GM23338 (cell line): ENCODE results near the gene PCSK7. TPM values are rescaled to one million over a fixed set of nuclear protein-coding genes. Genes with fewer than 3 reads are reported as not detected.

Experiments
- ATAC-seq: fragments of 200-7000 bp; cut with Tn5 transposase; 3 replicates; pipeline ENCODE4 v1.9.1; 2020
- DNase-seq: peaks from one replicate; pipeline ENCODE4 v3.0.0-alpha.2; 2015; ENCODE audit warnings: low spot score
- H2AFZ ChIP-seq: fragments of 200-600 bp; sonication (generic); 2 replicates; pipeline ENCODE4 v1.8.0; 2016; ENCODE audit warnings: antibody characterized with exemption, mild to moderate bottlenecking, moderate library complexity
- H3F3A ChIP-seq: fragments of 200-600 bp; sonication (generic); replicated peaks from 2 replicates; pipeline ENCODE4 v1.8.0; 2017; ENCODE audit warnings: antibody characterized with exemption, mixed run types, low read depth
- H3K27ac ChIP-seq: fragments of 200-600 bp; sonication (generic); 2 replicates; pipeline ENCODE4 v1.6.1; 2016; ENCODE audit warnings: low read depth
- H3K27me3 ChIP-seq: fragments of 200-600 bp; sonication (generic); 2 replicates; pipeline ENCODE4 v1.8.0; 2016; ENCODE audit warnings: mild to moderate bottlenecking, mixed run types, moderate library complexity; ENCODE audit not compliant: insufficient read depth
- H3K36me3 ChIP-seq: fragments of 200-600 bp; sonication (generic); 2 replicates; pipeline ENCODE4 v1.8.0; 2016; ENCODE audit warnings: mild to moderate bottlenecking; ENCODE audit not compliant: insufficient read depth
- H3K4me1 ChIP-seq: fragments of 200-600 bp; sonication (generic); 2 replicates; pipeline ENCODE4 v1.8.0; 2016; ENCODE audit warnings: mild to moderate bottlenecking, moderate library complexity; ENCODE audit not compliant: insufficient read depth
- H3K4me2 ChIP-seq: fragments of 200-600 bp; sonication (generic); 2 replicates; pipeline ENCODE4 v1.7.1; 2017; ENCODE audit warnings: mixed run types
- H3K4me3 ChIP-seq: fragments of 200-600 bp; sonication (generic); 2 replicates; pipeline ENCODE4 v1.6.1; 2016; ENCODE audit warnings: mixed run types
- H3K79me2 ChIP-seq: fragments of 200-600 bp; sonication (generic); replicated peaks from 2 replicates; pipeline ENCODE4 v1.8.0; 2017; ENCODE audit warnings: mild to moderate bottlenecking; ENCODE audit not compliant: insufficient read depth
- H3K9me2 ChIP-seq: fragments of 200-600 bp; sonication (generic); 2 replicates; pipeline ENCODE4 v1.8.0; 2017; ENCODE audit not compliant: insufficient read depth
- H4K20me1 ChIP-seq: fragments of 200-600 bp; sonication (generic); replicated peaks from 2 replicates; pipeline ENCODE4 v1.8.0; 2017; ENCODE audit warnings: mild to moderate bottlenecking; ENCODE audit not compliant: insufficient read depth
- H3K27ac Mint-ChIP-seq: 2 replicates; pipeline ENCODE4 v1.8.0; 2020; ENCODE audit warnings: inconsistent platforms, mild to moderate bottlenecking, moderate library complexity, mixed read lengths
- H3K27me3 Mint-ChIP-seq: 3 replicates; pipeline ENCODE4 v1.8.0; 2022; ENCODE audit warnings: low read depth, mild to moderate bottlenecking, moderate library complexity, mixed read lengths, inconsistent platforms; ENCODE audit not compliant: insufficient read depth, poor library complexity
- H3K36me3 Mint-ChIP-seq: 3 replicates; pipeline ENCODE4 v1.8.0; 2021; ENCODE audit warnings: low read depth, mild to moderate bottlenecking, inconsistent platforms, moderate library complexity, mixed read lengths
- H3K4me1 Mint-ChIP-seq: 3 replicates; pipeline ENCODE4 v1.8.0; 2020; ENCODE audit warnings: mild to moderate bottlenecking, inconsistent platforms, mixed read lengths
- H3K4me3 Mint-ChIP-seq: 3 replicates; pipeline ENCODE4 v1.8.0; 2021; ENCODE audit warnings: moderate library complexity, mild to moderate bottlenecking, inconsistent platforms, mixed read lengths
- H3K9me3 Mint-ChIP-seq: 3 replicates; pipeline ENCODE4 v1.8.0; 2020; ENCODE audit warnings: moderate library complexity, mild to moderate bottlenecking, inconsistent platforms, mixed read lengths
- CTCF ChIP-seq, 2 experiments: fragments of 200-600 bp in 1 of 2; sonication (generic) in 1 of 2; conservative IDR thresholded peaks; 2 replicates each; pipeline versions ENCODE4 v1.5.1 to v1.6.1; 2016 to 2017; ENCODE audit warnings: antibody characterized with exemption in 2 of 2, low read depth in 2 of 2, mild to moderate bottlenecking in 2 of 2, moderate library complexity in 1 of 2
- ETS1 ChIP-seq: IDR thresholded peaks from 2 replicates; pipeline ENCODE4 v1.6.1; 2016; ENCODE audit warnings: antibody characterized with exemption
- EZH2 ChIP-seq: fragments of 200-600 bp; sonication (generic); IDR thresholded peaks from one replicate; pipeline ENCODE4 v1.8.0; 2017; ENCODE audit warnings: antibody characterized with exemption, mild to moderate bottlenecking, low read depth; ENCODE audit not compliant: unreplicated experiment
- EZH2phosphoT487 ChIP-seq: fragments of 200-600 bp; sonication (generic); IDR thresholded peaks from one replicate; pipeline ENCODE4 v1.8.1; 2018; ENCODE audit warnings: antibody characterized with exemption; ENCODE audit not compliant: unreplicated experiment
- NANOG ChIP-seq: IDR thresholded peaks from 2 replicates; pipeline ENCODE4 v1.6.1; 2016; ENCODE audit warnings: antibody characterized with exemption, borderline replicate concordance
- STAT1 ChIP-seq: IDR thresholded peaks from one replicate; pipeline ENCODE4 v1.6.1; 2016; ENCODE audit warnings: antibody characterized with exemption; ENCODE audit not compliant: unreplicated experiment
- ZNF331 ChIP-seq: fragments of 250-450 bp; sonication (Bioruptor Pico); IDR thresholded peaks from 2 replicates; pipeline ENCODE4 v1.5.0; 2020; ENCODE audit warnings: low read depth, mild to moderate bottlenecking, moderate library complexity
- ZNF462 ChIP-seq: fragments of 250-450 bp; sonication (Bioruptor Pico); IDR thresholded peaks from 2 replicates; pipeline ENCODE4 v1.5.0; 2020; ENCODE audit warnings: mild to moderate bottlenecking, moderate library complexity
- polyA plus RNA-seq: library from polyadenylated mRNA; unstranded; fragments of >200 nt; fragmentation: Nextera tagmentation; extraction: Ambion mirVana; gene quantifications from 2 replicates; pipeline ENCODE4 v1.2.1, GENCODE V29; 2016
- total RNA-seq: library from RNA; depleted of rRNA; stranded (reverse); fragments of >200 nt; shearing (Covaris generic); gene quantifications from 2 replicates; pipeline ENCODE4 v1.2.3, GENCODE V29; 2014

The PCSK7 gene
- total and polyA plus RNA-seq, 2 experiments from 2014 or later: 12.4 to 46.4 TPM

GRCh38 chr11:117180661-117181585 is 51.0 kb downstream of the PCSK7 start:
- TF ChIP-seq ETS1 (no peak), CTCF (conservative IDR thresholded peaks at IDR 0.05; ENCODE audit: low read depth in 2 of 2) (peak; percentile 74 to 99)
- 0 out of 2 replicates have a peak overlapping the region, but pooled peaks have one; percentile 32 for H3K27ac Mint-ChIP-seq
- Histone ChIP-seq H3K4me2 (0 out of 2 replicates have a peak overlapping the region, but pooled peaks have one; percentile 32), H4K20me1 (no peaks in the 10 kb centered on the region), H3F3A (peaks cover 23% of the 10 kb centered on the region), H3K79me2 (peaks cover 5% of the 10 kb centered on the region; the same call in 1 of the 2 replicates), H3K4me1 (peaks cover 25% of the 10 kb centered on the region), H3K27ac (no peak overlapping the region), H2AFZ (0 out of 2 replicates have a peak overlapping the region, but pooled peaks have one; percentile 85), H3K4me3 (no peak overlapping the region), H3K27me3 (no peaks in the 10 kb centered on the region), H3K9me2 (no peaks in the 10 kb centered on the region), H3K36me3 (no peaks in the 10 kb centered on the region)
- H3K36me3 Mint-ChIP-seq: peaks cover 2% of the 10 kb centered on the region; the same call in 2 of the 3 replicates
- peaks cover 26% of the 10 kb centered on the region for H3K4me1 Mint-ChIP-seq
- peaks cover 20% of the 10 kb centered on the region for H3K27me3 Mint-ChIP-seq
- no peaks in the 10 kb centered on the region for H3K9me3 Mint-ChIP-seq
- H3K4me3 Mint-ChIP-seq: peak overlapping the region; percentile 95
- DNase-seq (peak; percentile 95), ATAC-seq (peak; percentile 56)

GRCh38 chr11:117180020-117180419 is 51.9 kb downstream of the PCSK7 start:
- no peak overlapping the region for H3K27ac ChIP-seq
- no peak overlapping the region for H3K27ac Mint-ChIP-seq
- peaks cover 25% of the 10 kb centered on the region for H3K4me1 ChIP-seq
- TF ChIP-seq ETS1: no peak
- no peak for TF ChIP-seq ZNF331
- TF ChIP-seq EZH2phosphoT487: no peak
- no peak for TF ChIP-seq STAT1
- no peak for TF ChIP-seq EZH2
- no peak for TF ChIP-seq NANOG
- no peak for TF ChIP-seq ZNF462 (CRISPR knock-in tag)

More at GRCh38 chr11:117180020-117180419, 51.9 kb downstream of the PCSK7 start:
- Histone ChIP-seq H3K36me3 (no peaks in the 10 kb centered on the region), H3K27me3 (no peaks in the 10 kb centered on the region), H3K9me2 (no peaks in the 10 kb centered on the region), H3F3A (peaks cover 23% of the 10 kb centered on the region), H3K4me3 (peak overlapping the region; percentile 95), H4K20me1 (no peaks in the 10 kb centered on the region), H2AFZ (no peak overlapping the region), H3K79me2 (peaks cover 5% of the 10 kb centered on the region; the same call in 1 of the 2 replicates), H3K4me2 (peak overlapping the region; percentile 97)
- Mint-ChIP-seq H3K4me3 (peak overlapping the region; percentile 95), H3K36me3 (peaks cover 2% of the 10 kb centered on the region; the same call in 2 of the 3 replicates), H3K9me3 (no peaks in the 10 kb centered on the region), H3K4me1 (peaks cover 26% of the 10 kb centered on the region), H3K27me3 (peaks cover 17% of the 10 kb centered on the region)
- DNase-seq (no peak), ATAC-seq (no peak)
